HepG2 (cell line): Measurements from ENCODE around the gene ZKSCAN3. TPM values are rescaled to one million over a fixed set of nuclear protein-coding genes. Genes with fewer than 3 reads are reported as not detected.
A peak's percentile ranks its signal among the peaks of the same experiment; 100 is the strongest.

Experiments
- JUND ChIP-seq: sonication (generic); formaldehyde crosslinking; IDR thresholded peaks from 2 replicates; pipeline ENCODE4 v1.8.0; 2022; ENCODE audit warnings: mild to moderate bottlenecking, missing genetic modification reagents
- KDM4B ChIP-seq: sonication (generic); formaldehyde crosslinking; IDR thresholded peaks from 2 replicates; pipeline ENCODE4 v1.4.0; 2020; ENCODE audit warnings: missing genetic modification reagents
- LRRFIP1 ChIP-seq: sonication (generic); formaldehyde crosslinking; conservative IDR thresholded peaks from 2 replicates; pipeline ENCODE4 v1.4.0; 2020; ENCODE audit warnings: missing genetic modification reagents
- PRMT3 ChIP-seq: sonication (generic); formaldehyde crosslinking; IDR thresholded peaks from 2 replicates; pipeline ENCODE4 v1.8.1; 2022; ENCODE audit warnings: low read depth, mild to moderate bottlenecking, moderate library complexity, missing genetic modification reagents, borderline replicate concordance
- SP1 ChIP-seq, 2 experiments: fragments of 450-650 bp in 1 of 2; sonication (generic) in 1 of 2; formaldehyde crosslinking in 1 of 2; IDR thresholded peaks; 2 replicates each; pipeline versions ENCODE4 v1.4.0 to v1.6.1; 2016 to 2020; ENCODE audit warnings: missing genetic modification reagents in 1 of 2
- SYNCRIP ChIP-seq: fragments of 200-400 bp; formaldehyde crosslinking; IDR thresholded peaks from 2 replicates; pipeline ENCODE4 v1.6.1; 2018; ENCODE audit warnings: mild to moderate bottlenecking, low read depth, low read length; ENCODE audit not compliant: insufficient read depth
- ZBTB33 ChIP-seq: sonication (generic); formaldehyde crosslinking; IDR thresholded peaks from 2 replicates; pipeline ENCODE4 v1.4.0; 2020; ENCODE audit warnings: missing genetic modification reagents
- ZNF10 ChIP-seq: sonication (generic); formaldehyde crosslinking; IDR thresholded peaks from 2 replicates; pipeline ENCODE4 v1.4.0; 2020; ENCODE audit warnings: mild to moderate bottlenecking, low read depth, missing genetic modification reagents, borderline replicate concordance
- ZNF678 ChIP-seq: sonication (generic); formaldehyde crosslinking; IDR thresholded peaks from 2 replicates; pipeline ENCODE4 v1.4.0; 2020; ENCODE audit warnings: mild to moderate bottlenecking, missing genetic modification reagents
- ZNF775 ChIP-seq: sonication (generic); formaldehyde crosslinking; IDR thresholded peaks from 2 replicates; pipeline ENCODE4 v1.4.0; 2020; ENCODE audit warnings: missing genetic modification reagents, mild to moderate bottlenecking, moderate library complexity, borderline replicate concordance
- ZSCAN21 ChIP-seq: sonication (generic); formaldehyde crosslinking; IDR thresholded peaks from 2 replicates; pipeline ENCODE4 v1.8.0; 2022; ENCODE audit warnings: mild to moderate bottlenecking, missing genetic modification reagents, moderate library complexity, borderline replicate concordance
- ZSCAN31 ChIP-seq: sonication (generic); formaldehyde crosslinking; IDR thresholded peaks from 2 replicates; pipeline ENCODE4 v1.5.0; 2020; ENCODE audit warnings: low read depth, mild to moderate bottlenecking, missing genetic modification reagents
- polyA plus RNA-seq, 8 experiments: library from polyadenylated mRNA; depleted of rRNA in 3 of 8; stranded (reverse) in 7 of 8; unstranded in 1 of 8; fragments of >200 nt; fragmentation: Illumina TruSeq in 4 of 8; extraction: Trizol in 4 of 8; gene quantifications; 2 replicates each; pipeline versions ENCODE4 v1.2.1 to v1.2.3, GENCODE V29; 2011 to 2016; ENCODE audit warnings: low read depth in 4 of 8, missing spikeins in 1 of 8, mixed read lengths in 1 of 8; ENCODE audit not compliant: insufficient read depth in 1 of 8
- total RNA-seq, 5 experiments: library from RNA; depleted of rRNA; stranded (reverse); fragments of >200 nt; fragmentation: Illumina TruSeq; extraction: Trizol; gene quantifications; 2 replicates each; pipeline ENCODE4 v1.2.3, GENCODE V29; 2016; ENCODE audit warnings: low read depth in 1 of 5
- TF ChIP-seq, protein P1 (sequence below), 2 experiments: IDR thresholded peaks; 2 replicates each; pipeline ENCODE4 v1.6.1; 2011 to 2012; ENCODE audit warnings: low read length in 2 of 2, borderline replicate concordance in 1 of 2, low read depth in 1 of 2, mild to moderate bottlenecking in 1 of 2, moderate library complexity in 1 of 2
- TF ChIP-seq, protein P2 (sequence below): sonication (generic); formaldehyde crosslinking; IDR thresholded peaks from 2 replicates; pipeline ENCODE4 v1.4.0; 2020; ENCODE audit warnings: missing genetic modification reagents
- TF ChIP-seq, protein P3 (sequence below): sonication (generic); formaldehyde crosslinking; conservative IDR thresholded peaks from 2 replicates; pipeline ENCODE4 v1.4.0; 2020; ENCODE audit warnings: missing genetic modification reagents

The ZKSCAN3 gene
- total and polyA plus RNA-seq, 2 of the 13 experiments (the other 11 are each of a cell fraction or from before 2014, with no cell fraction given), result 3.3 to 7.4 TPM

GRCh38 chr6:28323813-28324424 lies 25.8 kb upstream of the ZKSCAN3 start (continued):
- TF ChIP-seq, protein P1, sequence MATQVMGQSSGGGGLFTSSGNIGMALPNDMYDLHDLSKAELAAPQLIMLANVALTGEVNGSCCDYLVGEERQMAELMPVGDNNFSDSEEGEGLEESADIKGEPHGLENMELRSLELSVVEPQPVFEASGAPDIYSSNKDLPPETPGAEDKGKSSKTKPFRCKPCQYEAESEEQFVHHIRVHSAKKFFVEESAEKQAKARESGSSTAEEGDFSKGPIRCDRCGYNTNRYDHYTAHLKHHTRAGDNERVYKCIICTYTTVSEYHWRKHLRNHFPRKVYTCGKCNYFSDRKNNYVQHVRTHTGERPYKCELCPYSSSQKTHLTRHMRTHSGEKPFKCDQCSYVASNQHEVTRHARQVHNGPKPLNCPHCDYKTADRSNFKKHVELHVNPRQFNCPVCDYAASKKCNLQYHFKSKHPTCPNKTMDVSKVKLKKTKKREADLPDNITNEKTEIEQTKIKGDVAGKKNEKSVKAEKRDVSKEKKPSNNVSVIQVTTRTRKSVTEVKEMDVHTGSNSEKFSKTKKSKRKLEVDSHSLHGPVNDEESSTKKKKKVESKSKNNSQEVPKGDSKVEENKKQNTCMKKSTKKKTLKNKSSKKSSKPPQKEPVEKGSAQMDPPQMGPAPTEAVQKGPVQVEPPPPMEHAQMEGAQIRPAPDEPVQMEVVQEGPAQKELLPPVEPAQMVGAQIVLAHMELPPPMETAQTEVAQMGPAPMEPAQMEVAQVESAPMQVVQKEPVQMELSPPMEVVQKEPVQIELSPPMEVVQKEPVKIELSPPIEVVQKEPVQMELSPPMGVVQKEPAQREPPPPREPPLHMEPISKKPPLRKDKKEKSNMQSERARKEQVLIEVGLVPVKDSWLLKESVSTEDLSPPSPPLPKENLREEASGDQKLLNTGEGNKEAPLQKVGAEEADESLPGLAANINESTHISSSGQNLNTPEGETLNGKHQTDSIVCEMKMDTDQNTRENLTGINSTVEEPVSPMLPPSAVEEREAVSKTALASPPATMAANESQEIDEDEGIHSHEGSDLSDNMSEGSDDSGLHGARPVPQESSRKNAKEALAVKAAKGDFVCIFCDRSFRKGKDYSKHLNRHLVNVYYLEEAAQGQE (IDR thresholded peaks at IDR 0.05; ENCODE audit: borderline replicate concordance in 1 of 2, low read depth in 1 of 2, low read length in 2 of 2), result no peak
- TF ChIP-seq ZNF10 (CRISPR knock-in tag), result no peak
- no peak; the same call in 1 of the 2 replicates for TF ChIP-seq ZSCAN31
- no peak for TF ChIP-seq PRMT3
- TF ChIP-seq SYNCRIP, result no peak
- no peak for TF ChIP-seq LRRFIP1
- TF ChIP-seq ZBTB33 (CRISPR knock-in tag), result no peak
- TF ChIP-seq ZNF775 (CRISPR knock-in tag), result 0 out of 2 replicates have a peak, but pooled peaks have one; percentile 65
- TF ChIP-seq KDM4B, result 0 out of 2 replicates have a peak, but pooled peaks have one; percentile 8
- no peak for TF ChIP-seq SP1 (IDR thresholded peaks at IDR 0.05)
- no peak for TF ChIP-seq SP1 (CRISPR knock-in tag; IDR thresholded peaks at IDR 0.05)
- no peak for TF ChIP-seq ZNF678 (CRISPR knock-in tag)
- TF ChIP-seq JUND (CRISPR knock-in tag), result no peak
- TF ChIP-seq, protein P2, sequence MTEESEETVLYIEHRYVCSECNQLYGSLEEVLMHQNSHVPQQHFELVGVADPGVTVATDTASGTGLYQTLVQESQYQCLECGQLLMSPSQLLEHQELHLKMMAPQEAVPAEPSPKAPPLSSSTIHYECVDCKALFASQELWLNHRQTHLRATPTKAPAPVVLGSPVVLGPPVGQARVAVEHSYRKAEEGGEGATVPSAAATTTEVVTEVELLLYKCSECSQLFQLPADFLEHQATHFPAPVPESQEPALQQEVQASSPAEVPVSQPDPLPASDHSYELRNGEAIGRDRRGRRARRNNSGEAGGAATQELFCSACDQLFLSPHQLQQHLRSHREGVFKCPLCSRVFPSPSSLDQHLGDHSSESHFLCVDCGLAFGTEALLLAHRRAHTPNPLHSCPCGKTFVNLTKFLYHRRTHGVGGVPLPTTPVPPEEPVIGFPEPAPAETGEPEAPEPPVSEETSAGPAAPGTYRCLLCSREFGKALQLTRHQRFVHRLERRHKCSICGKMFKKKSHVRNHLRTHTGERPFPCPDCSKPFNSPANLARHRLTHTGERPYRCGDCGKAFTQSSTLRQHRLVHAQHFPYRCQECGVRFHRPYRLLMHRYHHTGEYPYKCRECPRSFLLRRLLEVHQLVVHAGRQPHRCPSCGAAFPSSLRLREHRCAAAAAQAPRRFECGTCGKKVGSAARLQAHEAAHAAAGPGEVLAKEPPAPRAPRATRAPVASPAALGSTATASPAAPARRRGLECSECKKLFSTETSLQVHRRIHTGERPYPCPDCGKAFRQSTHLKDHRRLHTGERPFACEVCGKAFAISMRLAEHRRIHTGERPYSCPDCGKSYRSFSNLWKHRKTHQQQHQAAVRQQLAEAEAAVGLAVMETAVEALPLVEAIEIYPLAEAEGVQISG (CRISPR knock-in tag), result peak; percentile 93
- TF ChIP-seq, protein P3, sequence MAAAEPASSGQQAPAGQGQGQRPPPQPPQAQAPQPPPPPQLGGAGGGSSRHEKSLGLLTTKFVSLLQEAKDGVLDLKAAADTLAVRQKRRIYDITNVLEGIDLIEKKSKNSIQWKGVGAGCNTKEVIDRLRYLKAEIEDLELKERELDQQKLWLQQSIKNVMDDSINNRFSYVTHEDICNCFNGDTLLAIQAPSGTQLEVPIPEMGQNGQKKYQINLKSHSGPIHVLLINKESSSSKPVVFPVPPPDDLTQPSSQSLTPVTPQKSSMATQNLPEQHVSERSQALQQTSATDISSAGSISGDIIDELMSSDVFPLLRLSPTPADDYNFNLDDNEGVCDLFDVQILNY (CRISPR knock-in tag), result no peak
- TF ChIP-seq ZSCAN21, result peak; percentile 60; the same call in 1 of the 2 replicates
